Embryonic facial prominence (tissue), 1 donor: ENCODE measurements around the gene TFRC.
A peak's percentile ranks its signal among the peaks of the same experiment; 100 is the strongest.
"Not testable (repeated sequence)": the region's sequence is repeated elsewhere in the genome, so short reads cannot be mapped to it uniquely, and the experiment has no call there.

Experiments
- DNase-seq: peaks from one replicate; pipeline ENCODE4 v3.0.0-alpha.2; 2016; ENCODE audit errors: extremely low spot score

Gene TFRC

DNA sequence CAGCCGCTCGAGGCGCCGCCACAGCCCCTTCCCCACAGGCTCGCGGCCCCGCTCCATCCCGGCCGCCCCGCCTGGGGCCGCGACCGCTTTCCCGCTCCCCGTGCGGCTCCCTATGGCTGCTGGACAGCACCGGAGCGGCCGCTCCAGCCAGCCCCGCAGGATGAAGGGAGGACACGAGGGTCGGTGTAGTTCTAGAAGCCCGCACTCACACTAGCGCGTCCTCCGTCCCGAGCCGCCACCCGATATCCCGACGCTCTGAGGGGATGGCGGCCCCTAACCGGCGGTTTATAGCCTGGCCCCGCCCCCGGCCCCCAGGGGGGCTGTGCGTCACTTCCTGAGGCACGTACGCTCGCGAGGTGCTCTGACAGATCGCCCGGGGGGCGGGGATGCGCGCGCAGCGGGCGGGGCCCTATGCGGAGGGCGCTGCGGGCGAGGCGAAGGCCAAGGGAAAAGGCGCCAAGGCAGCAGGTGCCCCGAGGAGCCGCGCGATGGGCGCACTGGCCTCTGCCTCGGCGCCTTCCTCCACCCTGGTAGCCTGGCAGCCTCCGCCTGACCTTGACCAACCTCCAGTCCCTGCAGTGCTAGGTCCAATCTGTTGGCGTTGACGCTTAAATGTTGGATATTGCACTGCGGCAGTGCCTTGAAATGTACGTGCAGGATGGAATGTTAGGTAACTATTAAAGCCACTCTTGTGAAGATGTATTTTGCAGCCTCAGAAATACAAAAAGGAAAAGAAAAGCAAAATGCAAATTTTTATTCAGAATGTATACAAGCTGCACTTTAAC lies at the start of gene TFRC:
TFRC (minus strand) TSS at position 257 of the 785 bp plus-strand sequence. CDS start 4,991 bp downstream, outside the sequence.
- peak; percentile 79 for DNase-seq

DNA sequence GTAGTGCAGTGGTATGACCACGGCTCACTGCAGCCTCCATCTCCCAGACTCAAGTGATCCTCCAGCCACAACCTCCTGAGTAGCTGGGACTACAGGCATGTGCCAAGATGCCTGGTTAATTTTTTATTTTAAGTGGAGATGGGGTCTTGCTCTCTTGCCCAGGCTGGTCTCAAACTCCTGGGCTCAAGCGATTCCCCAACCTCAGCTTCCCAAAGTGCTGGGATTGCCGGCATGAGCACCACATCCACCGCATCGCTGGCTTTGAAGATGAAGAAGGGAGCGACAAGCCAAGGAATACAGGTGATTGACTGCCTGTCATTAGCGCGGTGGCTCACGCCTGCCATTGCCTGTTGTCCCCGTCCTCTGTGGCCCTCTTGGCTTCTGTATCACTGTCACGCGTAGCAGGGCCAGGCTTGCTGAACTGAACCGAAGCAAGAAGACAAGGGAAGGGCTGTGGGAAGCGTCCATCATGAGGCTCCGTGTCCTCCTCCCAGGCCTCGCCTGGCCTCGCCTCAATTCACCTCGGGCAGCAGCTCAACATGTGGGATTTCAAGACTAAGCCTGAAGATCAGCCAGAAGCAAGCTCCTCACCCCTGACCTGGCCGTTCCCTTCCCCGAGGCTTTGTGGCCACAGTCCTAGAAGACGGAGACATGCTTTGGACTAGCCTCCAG lies 46.4 kb upstream of the TFRC start:
- DNase-seq = no peak

DNA sequence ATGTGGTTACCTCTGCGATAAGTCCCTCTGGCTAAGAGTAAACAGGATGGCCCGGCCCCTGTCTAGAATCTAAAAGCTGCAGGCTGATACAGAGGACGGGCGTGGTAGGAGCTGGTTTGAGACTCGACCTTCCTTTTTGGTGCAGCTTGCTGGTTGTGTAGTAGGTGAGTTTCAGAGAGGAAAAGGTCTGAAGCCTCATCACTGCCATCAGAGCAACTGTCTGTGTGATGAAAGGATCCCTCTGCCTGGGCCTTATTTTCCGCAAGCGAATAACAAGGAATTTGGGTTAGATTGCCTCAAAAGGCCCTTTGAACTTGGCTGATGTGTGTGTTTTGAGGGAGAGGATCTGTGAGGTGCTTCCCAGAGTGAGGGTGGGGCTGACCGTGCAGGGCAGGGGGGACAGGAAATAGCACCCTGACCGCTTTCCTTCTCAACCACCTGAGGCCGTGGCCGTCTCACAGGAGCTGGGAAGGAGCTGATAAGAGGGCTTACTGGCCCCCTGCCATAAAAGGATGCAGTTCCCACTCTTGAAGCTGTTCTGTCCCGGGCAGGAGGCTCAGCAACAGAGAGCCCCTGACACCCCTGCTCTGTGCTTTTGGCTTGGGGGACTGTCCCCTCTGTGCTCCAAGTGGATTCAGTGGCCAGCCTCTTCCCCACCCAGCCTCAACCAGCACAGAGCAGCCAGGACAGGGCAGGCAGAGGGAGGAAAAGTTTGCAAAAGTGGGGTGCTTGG lies 45.6 kb upstream of the TFRC start:
- no peak for DNase-seq

DNA sequence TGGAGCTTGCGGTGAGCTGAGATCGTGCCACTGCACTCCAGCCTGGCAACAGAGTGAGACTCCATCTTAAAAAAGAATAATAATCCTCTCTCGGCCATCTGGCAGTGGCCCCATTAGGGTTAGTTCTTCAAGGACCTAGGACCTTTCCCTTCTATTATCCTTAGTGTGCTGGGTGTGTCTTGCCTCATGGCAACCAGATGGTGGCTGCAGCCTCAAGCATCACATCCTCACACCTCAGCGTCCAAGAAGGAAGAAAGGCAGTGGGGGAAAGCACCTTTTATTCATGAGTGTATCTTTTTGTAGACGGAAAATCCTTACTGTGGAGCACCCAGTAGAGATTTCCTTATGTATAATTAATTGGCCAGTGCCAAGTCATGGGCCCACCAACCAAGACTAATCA lies 42.7 kb upstream of the TFRC start:
- DNase-seq = no peak

DNA sequence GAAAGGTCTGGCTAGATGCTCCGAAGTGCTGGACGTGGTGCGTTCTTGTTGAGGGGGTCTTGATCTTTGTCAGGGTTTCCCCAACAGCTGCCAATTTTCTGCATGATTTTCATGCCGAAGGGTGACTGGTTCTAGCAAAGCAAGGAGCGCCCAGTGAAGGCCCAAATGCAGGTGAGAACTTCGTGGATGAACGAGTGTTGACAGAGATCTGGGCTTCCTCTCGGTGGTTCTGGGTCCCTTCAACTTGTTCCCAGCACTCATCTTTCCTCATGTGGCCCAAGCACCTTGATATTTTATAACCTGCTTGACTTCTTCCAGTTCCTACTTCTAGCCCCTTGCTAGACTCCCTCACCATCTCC lies 40.8 kb upstream of the TFRC start:
- no peak for DNase-seq

DNA sequence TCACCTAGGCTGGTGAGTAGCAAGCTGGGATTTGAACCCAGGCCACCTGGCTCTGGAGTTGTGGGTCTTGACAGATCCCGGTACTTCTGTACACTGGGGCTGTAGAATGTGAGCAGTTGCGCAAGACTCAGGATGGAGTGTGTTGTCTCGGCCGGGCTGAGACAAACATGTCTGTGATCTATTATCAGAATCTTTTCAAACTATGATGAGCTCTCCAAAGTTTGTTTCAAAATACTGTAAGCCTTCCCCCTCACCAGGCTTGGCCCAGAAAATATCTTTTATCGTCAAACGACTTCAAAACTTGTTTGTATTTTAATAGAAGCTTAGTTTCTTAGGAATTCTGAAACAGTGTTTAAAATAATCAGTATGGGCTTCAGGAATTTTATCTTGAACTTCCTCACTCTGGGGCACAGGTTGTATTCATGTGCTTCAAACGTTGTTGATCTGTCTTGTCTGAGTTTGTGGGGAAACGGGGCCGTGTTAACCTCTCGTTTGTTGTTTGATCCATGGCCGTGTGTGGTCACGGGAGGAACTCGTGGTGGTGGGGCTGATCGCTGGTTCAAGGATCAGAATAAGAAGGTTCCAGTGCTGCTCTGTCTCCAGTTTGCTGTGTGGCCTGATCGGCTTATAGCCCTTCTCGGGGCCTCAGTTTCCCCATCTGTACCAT lies 40.3 kb upstream of the TFRC start:
- no peak for DNase-seq

DNA sequence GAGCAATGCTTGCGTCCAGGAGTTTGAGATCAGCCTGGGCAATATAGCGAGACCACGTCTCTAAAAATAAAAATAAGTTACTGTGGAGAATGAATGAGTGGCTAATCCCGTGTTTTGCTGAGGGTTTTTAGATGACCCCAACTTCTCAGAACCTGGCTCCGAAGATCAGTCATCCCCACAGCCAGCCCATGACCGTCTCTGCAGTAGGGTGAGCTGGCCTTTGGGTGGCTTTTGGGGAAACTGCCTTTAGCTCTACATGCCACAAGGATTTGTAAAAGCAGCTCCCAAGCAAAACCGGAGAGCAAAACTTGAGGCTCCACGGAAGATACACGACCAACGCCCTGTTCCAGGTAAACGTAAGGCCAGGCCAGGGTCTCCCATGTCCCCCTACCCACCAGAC lies 39.2 kb upstream of the TFRC start:
- no peak for DNase-seq

DNA sequence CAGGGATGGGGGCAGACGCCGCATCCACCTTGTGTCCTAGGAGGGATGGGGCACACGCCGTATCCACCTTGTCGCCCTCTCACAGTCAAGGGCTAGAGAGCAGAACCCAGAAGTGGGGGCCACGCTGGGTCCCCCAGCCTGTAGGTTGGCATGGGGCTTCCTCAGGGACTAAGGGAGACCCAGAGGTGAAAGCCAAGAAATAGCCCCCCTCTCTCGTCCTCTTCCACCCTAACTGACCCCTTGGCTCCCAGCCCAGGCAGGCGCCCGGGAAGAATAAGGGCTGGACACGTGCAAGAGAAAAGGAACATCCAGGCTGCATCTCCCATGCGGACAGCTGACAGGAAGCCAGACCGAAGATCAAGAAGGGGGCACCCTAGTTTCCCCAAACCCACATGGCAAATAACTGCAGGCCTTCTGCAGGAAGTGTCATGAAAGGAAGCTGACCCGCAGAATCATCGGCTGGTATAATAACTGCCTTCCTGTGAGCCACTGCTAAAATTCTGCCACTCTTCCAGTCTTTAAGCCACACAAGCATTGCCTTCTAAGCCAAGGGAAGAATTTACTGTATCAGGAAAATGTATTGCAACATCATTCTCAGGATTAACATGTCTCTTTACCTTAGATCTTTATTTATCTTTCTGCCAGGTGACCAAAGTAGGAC lies 38.5 kb upstream of the TFRC start:
- no peak for DNase-seq

DNA sequence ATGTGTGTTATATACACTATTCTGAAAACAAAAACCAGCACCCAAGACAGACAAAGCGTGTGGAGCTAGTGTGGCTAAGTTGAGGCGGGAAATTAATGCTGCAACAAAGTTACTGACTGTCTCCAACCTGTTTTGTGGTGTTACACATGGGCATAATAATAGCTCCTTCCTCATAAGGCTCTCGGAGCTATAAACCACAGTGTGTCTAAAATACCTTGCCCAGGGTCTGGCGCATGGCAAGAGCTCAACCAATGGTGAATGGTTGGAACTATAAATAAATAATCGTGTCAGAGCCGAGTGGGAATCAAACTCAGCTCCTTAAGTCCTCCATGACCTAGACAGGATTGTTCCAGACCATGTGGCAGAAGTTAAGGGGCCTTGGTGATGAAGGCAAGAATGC lies 35.9 kb upstream of the TFRC start:
- no peak for DNase-seq

DNA sequence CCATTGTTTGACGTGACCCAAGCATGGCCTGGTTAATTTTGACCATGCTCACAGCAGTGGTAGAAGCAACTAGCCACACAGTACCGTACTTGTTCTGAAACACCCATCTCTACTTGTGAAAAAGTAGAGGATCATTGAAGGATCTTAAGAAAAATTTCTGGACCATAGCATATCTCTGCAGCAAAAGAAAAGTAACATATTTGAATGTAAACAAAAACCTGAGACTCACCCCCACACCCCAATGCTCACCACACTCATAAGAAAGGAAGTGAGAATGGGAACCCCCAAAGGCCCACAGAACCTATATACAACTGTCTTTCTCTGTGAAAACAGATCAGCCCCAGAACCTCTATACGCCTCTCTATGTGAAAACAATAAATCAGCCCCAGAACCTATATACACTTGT lies 33.8 kb upstream of the TFRC start:
- no peak for DNase-seq

DNA sequence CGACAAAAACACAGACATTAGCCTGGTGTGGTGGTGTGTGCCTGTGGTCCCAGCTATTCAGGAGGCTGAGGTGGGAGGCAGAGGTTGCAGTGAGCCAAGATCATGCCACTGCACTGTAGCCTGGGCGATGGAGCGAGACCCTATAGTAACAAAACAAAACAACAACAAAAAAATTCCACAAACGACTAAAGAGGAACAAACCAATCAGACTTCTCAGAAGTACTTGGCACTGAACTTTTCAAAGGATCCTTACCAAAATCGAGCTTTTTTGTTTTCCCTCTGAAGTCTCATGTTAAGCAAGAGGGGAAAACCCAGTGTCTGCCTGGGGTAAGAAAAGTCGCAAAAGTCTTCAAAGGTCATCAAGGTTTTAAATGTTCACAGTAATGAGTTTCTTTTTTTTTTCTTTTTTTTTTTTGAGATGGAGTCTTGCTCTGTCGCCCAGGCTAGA lies 30.1 kb upstream of the TFRC start:
- no peak for DNase-seq

DNA sequence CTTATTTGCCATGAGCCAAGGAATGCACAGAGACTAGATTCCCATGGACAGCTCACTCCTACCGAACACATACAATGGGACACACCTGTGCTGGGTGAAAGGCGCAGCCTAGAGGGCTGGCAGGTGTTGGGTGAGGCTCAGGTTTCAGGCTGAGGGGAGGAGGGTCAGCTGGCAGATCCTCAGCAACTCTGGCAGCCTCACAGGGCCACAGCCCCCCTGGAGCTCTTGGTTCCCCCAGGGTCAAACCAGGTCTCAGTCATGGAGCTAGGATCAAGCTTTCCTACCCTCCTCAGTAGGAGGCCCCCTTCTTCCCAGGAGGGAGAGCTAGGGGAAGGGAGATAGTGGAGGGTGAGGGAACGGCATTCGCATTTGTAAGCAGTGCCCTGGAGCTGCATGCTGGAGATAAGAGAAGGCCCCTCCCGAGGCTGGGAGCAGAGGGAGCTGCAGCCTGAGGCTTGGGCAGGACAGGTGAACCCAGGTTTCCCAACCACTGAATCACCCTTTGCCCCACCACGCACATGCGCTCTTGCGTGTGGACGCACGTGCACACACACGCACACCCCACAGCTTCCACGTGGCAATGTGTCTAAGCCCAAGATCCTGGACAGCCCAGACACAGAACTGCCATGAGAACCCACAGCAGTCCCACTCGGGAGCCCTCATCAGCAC lies 26.3 kb upstream of the TFRC start:
- no peak for DNase-seq

DNA sequence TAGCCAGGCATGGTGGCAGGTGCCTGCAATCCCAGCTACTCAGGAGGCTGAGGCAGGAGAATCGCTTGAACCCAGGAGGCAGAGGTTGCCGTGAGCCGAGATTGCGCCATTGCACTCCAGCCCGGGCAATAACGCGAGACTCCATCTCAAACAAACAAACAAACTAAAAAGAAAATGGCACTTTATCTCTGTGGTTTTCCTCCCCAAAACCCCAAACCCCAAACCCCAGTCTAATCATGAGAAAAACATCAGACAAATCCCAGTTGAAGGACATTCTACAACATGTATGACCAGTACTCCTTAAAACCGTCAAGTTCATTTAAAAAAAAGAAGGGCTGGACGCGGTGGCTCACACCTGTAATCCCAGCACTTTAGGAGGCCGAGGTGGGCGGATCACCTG lies 22.8 kb upstream of the TFRC start:
- DNase-seq = not testable (repeated sequence)

DNA sequence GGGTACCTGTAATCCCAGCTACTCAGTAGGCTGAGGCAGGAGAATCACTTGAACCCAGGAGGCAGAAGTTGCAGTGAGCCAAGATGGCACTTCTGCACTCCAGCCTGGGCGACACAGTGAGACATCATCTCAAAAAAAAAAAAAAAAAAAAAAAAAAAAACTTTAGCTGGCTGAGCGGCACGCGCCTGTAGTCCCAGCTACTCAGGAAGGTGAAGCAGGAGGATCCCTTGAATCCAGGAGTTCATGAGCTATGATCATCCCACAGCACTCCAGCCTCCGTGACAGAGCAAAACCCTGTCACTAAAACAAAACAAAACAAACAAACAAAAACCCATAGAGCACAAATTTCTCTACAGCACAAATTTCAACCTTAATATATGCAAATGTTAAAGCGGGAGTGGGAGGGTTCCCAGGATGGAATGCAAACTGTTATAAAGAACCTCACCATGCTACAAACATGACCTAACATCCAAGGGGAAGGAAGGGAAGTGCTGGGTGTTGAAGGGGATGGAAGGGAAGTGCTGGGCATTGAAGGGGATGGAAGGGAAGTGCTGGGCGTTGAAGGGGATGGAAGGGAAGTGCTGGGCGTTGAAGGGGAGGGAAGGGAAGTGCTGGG lies 16.6 kb upstream of the TFRC start:
- not testable (repeated sequence) for DNase-seq

DNA sequence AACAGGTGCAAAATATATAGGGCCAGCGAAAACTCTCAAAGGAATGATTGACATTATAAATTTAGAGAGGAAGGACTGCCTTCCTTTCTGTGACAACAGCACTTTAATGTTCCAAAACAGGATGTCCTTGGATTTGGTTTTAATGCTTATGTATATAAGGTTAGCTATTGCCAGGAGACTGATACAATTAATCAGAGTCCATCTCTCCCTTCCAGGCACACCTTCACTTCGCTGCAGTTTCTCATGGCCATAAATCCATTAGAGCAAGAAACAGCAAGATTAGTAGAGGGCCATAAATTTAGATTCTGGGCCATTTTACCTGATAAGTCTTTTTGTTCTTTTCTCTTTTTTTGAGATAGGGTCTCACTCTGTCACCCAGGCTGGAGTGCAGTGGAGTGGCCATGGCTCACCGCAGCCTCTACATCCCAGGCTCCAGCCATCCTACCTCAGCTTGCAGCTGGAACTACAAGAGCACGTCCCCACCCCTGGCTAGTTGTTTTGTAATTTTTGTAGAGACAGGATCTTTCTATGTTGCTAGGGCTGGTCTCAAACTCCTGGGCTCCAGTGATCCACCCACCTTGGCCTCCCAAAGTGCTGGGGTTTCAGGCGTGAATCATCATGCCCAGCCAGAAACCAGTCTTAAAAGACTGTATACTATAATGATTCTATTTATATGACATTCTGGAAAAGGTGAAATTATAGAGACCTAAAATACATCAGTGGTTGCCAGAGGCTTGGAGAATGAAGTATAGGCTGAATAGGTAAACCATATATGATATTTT lies 15.7 kb upstream of the TFRC start:
- DNase-seq = no peak

DNA sequence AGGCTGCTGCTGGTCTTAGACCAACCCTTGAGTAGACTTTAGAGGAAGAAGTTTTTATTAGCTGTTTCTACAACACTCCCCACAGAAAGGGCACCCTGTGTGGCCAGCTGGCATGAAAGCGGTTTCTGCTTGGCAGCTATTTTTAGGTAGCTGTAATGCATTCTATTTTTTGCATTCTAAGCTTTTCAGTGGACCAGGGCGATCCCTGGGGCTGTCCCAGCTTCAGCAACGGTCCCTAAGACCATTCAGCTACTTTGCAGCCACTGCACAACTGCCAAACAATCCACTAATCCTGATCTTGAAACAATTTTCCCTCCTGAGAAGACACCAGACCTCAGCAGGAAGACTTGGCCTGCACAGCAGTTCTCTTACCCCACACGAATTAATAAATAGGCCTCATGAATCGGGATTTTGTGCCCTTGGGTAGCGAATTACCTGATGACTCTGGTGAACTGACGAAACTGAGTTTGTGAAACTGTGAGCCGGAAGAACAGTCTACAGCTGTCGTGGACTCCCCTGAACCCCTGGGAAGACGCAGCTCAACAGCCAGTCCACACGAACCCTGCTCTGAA lies 14.6 kb upstream of the TFRC start:
- no peak for DNase-seq

DNA sequence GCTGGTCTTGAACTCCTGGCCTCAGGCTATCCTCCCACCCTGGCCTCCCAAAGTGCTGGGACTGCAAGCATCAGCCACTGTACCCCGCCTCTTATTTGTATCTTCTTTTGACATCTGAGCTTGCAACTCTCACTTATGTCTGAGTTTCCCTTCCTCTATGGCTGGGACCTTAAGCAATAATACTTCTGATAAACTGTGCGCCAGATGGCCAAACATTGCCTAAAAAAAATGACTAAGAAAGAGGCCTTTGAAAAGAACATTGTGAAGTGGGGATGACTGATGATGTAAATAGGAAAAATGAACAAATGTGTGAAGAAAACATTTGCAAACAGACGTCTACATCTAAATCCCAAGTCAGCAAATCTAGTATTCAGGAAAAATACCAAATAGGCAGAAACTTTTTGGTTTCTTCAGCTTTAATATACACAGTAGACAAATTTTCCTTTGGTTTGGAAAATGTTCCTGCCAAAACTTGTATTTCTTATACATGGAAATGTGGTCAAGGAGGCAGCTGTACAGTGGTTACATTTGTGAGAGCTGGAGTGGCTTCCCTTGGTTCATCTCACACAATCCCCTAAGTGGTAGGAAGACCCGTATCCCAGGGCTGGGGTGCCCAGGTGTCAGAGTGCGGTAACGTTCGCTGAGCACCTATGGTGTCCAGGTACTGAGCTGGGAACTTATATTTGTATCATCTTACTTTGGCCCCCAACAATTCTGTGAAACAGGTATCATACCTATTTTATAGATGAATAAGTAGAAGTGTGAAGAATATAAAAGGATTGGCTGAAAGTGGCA lies 11.6 kb upstream of the TFRC start:
- no peak for DNase-seq

DNA sequence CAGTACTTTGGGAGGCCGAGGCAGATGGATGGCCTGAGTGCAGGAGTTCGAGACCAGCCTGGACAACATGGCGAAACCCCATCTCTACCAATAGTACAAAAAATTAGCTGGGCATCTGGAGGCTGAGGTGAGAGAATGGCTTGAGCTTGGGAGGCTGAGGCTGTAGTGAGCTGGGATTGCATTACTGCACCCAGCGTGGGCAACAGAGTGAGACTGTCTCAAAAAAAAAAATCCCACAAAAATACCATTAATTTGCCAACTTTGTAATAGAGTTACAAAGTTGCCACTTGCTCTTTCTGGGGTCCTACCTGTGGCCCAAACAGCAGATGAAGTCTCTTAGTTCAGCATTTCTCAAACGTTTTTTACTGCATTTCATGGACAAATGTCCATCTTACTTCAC lies 6.0 kb upstream of the TFRC start:
- no peak for DNase-seq

DNA sequence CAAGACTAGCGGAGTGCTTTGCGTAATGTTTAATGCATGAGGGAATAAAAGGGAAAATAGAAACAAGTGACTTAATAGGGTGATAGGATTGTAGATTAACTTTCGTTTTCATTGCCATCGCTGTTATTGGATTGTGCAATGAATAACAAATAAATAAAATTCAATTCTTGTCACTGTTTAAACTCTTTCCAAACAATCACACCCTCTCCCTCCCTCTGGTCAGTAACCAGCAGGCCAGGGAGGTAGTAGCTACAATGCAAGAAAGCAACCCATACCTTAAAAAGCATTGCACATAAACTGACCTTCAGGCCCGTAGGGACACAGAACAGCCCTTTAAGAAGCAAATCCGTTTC lies 705 bp upstream of the TFRC start:
- no peak for DNase-seq
